Caki2 (cell line): ENCODE measurements around the gene NDUFB6. TPM values are rescaled to one million over a fixed set of nuclear protein-coding genes. Genes with fewer than 3 reads are reported as not detected.
A peak's percentile ranks its signal among the peaks of the same experiment; 100 is the strongest.
"Not testable (repeated sequence)": the region's sequence is repeated elsewhere in the genome, so short reads cannot be mapped to it uniquely, and the experiment has no call there.

Experiments used
- DNase-seq: peaks from one replicate; pipeline ENCODE4 v3.0.0-alpha.2; 2015; ENCODE audit warnings: low read depth
- in situ Hi-C: cut with HindIII; loops from 2 replicates; pipeline ENCODE4 v1.10.0; 2016; ENCODE audit warnings: low sequenced_read_pairs, low pct_unique_long_range_greater_than_20kb, mixed read lengths
- total RNA-seq: library from RNA; depleted of rRNA; stranded (reverse); fragments of >200 nt; shearing (Covaris generic); gene quantifications from 2 replicates; pipeline ENCODE4 v1.2.3, GENCODE V29; 2014; ENCODE audit warnings: low replicate concordance; rRNA removed

Gene NDUFB6
- total RNA-seq, 1 experiment from 2014 or later: 99.5 TPM

DNA sequence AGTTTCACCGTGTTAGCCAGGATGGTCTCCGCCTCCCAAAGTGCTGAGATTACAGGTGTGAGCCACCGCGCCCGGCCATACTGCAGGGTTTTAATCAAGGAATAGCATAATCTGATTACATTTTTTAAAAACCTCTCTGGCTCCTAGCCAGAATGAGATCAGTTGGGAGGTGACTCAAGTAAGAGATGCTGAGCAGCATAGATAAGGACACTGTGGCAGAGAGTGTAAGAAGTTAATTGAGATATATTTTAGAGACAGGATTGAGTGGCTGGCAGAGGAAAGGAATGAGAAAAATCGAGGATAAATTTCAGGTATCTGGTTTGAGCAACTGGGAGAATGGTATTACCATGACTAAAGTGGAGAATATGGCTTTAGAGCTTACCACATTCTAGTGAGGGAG, 39.6 kb downstream of the NDUFB6 start:
- DNase-seq: no peak
- in situ Hi-C loops: no loop called here

DNA sequence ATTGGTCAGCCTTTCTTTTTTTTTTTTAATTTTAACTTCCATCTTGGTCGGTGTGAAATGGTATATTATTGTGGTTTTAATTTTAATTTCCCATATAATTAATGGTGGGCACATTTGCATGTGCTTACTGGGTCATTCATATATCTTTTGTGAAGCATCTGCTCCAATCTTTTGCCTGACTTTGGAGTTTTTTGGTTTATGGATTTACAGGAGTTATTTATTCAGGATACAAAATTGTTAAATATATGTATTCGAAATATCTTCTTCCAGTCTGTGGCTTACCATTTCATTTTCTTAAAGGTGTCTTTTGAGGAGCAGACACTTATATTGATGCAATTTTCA, 46.3 kb downstream of the NDUFB6 start:
- DNase-seq: no peak
- in situ Hi-C loops: no loop called here

DNA sequence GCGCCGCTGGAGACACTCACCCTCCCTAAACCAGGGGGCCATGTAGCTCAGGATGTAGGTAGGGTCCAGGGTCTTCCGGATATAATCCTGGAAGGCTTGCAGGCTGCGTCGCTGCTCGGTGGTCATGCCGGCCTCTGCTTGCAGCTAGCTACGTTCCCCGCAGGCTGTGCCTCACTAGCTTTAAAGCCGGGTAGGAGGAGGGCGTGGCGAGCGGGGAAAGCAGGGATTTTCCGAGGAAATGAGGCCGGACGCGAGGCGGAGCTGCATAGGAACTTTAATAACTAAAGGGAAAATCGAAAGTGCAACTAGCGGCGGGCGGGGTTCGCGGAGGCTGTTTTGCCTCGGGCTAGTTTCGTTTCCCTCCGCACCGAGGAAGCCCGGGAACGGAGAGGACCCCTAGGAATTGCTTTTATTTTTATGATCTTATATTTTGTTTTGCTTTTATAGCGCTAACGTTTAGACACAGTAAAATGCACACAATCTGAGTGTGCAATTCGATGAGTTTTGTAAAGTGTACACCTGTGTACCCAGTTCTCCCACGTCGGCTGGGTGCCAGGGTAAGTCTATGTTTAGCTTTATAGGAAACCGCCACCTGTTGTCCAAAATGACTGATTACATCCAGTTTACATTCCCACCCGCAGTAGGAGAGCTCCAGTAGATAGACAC, 46.8 kb downstream of the NDUFB6 start, which contains the start of gene RIGI:
Gene RIGI (minus strand): TSS at position 156 of the 666 bp plus-strand sequence. CDS start 30 bp downstream, at position 126.
- DNase-seq: peak; percentile 89
- in situ Hi-C loops: no loop called here

DNA sequence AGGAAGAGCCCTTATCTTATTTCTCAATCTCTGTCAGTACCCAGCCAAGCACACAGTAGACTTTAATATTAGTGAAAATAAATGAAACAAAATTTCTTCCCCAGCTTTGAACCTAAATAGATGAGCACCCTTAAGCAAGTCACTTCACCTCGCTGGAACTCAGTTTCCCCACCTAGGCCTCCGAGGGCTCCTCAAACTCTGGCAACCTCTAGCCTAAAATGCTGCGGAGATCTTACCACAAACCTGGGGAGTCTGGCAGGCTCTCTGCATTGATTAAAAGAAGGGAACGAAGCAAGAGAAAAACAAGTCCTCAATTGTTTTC, 47.3 kb downstream of the NDUFB6 start:
- no peak for DNase-seq
- in situ Hi-C loops: no loop called here

GRCh38 chr9:32524892-32525708, 47.9 kb downstream of the NDUFB6 start:
- peak; percentile 33 for DNase-seq
- in situ Hi-C loops: no loop called here

- DNase-seq, in situ Hi-C loops: not testable (repeated sequence)
Observed at GRCh38 chr9:32524558-32524891, 48.4 kb downstream of the NDUFB6 start.

GRCh38 chr9:32523910-32524309, 49.0 kb downstream of the NDUFB6 start:
- in situ Hi-C loops: no loop called here
- no peak for DNase-seq

DNA sequence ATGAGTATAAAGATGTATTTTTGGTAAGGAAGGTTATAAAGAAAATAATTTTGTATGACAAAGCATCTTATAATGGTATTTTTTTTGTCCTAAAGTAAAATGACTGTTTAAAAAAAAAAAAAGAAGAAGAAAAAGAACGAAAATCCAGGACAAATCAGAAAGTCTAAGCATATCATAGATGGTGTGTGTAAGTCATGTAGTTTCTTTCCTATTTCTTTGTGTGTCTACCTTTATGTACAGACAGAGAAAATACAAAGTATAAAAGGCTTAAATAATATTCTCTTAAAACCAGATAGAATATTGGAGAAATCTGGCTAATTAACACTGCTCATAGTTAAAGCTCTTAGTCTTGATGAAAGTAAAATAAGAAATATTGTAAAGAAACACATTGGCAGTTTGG, 54.7 kb downstream of the NDUFB6 start:
- in situ Hi-C loops: no loop called here
- DNase-seq: no peak

- DNase-seq: no peak
Observed at GRCh38 chr9:32516241-32516640, 56.7 kb downstream of the NDUFB6 start.

DNA sequence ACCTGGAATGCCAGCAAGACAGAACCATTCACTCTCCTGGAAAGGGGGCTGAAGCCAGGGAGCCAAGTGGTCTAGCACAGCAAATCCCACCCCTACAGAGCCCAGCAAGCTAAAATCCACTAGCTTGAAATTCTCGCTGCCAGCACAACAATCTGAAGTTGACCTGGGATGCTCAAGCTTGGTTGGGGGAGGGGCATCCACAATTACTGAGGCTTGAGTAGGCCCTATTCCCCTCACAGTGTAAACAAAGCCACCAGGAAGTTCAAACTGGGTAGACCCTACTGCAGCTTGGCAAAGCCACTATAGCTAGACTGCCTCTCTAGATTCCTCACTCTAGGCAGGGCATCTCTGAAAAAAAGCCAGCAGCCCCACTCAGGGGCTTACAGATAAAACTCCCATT, 64.2 kb downstream of the NDUFB6 start:
- no peak for DNase-seq
- in situ Hi-C loops: no loop called here

More at GRCh38 chr9:32516241-32516640, 56.7 kb downstream of the NDUFB6 start:
- in situ Hi-C loops: no loop called here

DNA sequence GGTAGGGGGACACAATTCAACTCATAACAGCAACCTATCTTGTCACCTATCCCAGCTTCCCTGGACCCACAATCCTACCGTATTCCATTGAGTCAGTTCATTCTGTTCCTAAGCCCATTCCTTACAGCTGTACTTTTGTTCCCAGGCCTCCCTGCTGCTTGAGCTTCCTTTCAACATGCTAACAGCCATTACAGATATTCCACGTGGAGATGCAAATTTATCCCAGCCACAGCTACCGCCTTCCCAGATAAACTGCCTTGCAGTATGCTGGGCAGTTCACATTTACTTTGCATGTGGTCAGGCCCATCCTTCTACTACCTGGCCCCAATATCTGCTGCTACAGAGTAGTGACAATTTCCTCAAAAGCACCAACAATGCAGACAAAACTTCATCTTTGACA, 70.0 kb downstream of the NDUFB6 start:
- in situ Hi-C loops: no loop called here
- no peak for DNase-seq

Other genes with a start within 250 kb of the NDUFB6 start
- 35.6 and 36.2 TPM in 2 replicates for gene ACO1, start 188.5 kb downstream of the NDUFB6 start, total RNA-seq
- 2.8 and 5.8 TPM in 2 replicates for gene RIGI, start 47.0 kb downstream of the NDUFB6 start, total RNA-seq
- 3.5 and 5.0 TPM in 2 replicates for gene SMIM27, start 20.8 kb downstream of the NDUFB6 start, total RNA-seq
- 9.8 and 9.9 TPM in 2 replicates for gene TOPORS, start 20.6 kb downstream of the NDUFB6 start, total RNA-seq
- not detected in 2 replicates for gene TAF1L, start 62.5 kb upstream of the NDUFB6 start, total RNA-seq
- gene TMEM215, start 210.4 kb upstream of the NDUFB6 start, total RNA-seq: not detected in 2 replicates